H4 (cell line): ENCODE measurements around the gene MAP10. TPM values are rescaled to one million over a fixed set of nuclear protein-coding genes. Genes with fewer than 3 reads are reported as not detected.

ENCODE experiments used
- DNase-seq: peaks from one replicate; pipeline ENCODE4 v3.0.0-alpha.2; 2015; ENCODE audit warnings: low spot score
- total RNA-seq: library from RNA; depleted of rRNA; stranded (reverse); fragments of >200 nt; shearing (Covaris generic); gene quantifications from 2 replicates; pipeline ENCODE4 v1.2.3, GENCODE V29; 2014

MAP10 gene
- total RNA-seq, 1 experiment from 2014 or later: 0.19 TPM

DNA sequence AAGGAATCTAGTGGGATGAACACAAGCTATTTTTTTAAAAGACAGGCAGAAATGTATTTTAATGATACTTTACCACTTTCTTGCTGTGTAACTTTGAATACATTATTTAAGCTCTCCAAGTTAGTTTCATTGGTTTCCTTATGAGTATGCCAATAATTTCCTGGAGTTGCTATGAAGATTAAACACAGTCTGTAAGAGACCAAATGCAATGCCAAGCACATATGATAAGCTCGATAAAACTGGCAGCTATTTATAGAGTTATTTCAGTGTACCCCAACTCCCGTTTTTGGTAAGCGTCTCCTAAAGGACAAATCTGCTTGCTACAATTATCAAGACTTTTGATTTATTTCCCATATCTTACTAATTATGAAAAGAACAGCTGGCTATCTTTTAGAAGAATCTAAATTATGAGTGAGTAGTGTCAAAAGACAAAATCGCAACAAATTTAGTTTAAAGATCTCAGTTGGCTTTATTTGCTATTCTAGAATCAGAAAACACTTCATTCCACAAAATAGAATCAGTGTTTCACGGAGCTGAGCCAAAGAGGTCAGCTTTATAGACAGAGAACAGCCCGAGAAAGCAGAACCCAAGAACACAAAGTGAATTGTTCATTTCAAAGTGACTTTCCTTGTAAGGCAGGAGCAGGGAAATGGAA lies 7.2 kb upstream of the MAP10 start:
- DNase-seq: no peak

DNA sequence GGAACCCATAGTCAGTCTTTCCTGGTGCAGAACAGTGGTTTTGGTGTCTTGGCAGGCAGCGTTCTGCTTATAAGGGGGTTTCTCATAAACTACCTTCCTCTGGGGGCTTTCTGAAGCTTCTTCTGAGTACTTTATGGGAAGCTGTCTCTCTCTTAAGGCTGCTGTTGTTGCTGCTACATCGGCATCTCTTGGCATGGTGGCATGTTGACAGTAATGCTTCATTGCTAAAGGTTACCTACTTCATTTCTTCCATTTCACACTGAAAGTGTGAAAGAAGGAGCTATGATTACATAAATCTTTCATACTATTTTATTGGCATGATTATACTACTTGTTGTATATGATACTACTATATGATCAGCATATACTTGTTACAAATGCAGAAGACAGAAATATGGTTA lies 6.3 kb upstream of the MAP10 start:
- no peak for DNase-seq

DNA sequence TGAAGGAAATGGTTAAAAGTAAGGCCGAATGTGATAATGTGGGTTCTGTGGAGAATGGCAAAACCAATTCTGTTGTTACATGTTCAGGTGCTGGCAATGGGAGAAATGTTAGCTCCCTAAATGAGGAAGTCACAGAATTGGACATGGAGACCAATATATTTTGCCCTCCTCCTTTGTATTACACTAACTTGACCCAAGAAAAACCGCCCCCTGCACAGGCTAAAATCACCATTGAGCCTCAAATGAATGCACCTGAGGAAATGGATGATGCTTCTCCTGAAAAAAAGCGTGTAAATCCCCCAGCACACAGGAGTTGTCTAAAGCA lies 932 bp downstream of the MAP10 start:
- no peak for DNase-seq

DNA sequence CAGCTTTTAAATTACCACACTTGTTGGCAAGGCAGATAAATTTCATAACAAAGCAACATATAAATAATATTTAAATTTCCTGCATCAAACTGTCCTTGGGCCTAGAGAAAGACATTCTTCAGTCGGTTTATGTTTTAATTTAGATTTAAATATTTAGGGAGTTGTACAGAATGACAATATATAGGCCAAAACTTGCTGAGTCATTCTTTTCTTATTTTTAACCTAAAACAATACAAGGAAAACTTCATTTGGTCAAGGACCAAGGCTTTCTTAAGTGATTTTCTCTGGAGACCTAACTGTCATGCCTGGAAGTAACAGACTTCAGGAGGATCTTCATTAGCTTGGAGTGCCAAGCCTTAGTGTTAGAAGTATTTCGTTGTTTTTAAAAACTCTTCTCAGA lies 5.6 kb downstream of the MAP10 start:
- no peak for DNase-seq

DNA sequence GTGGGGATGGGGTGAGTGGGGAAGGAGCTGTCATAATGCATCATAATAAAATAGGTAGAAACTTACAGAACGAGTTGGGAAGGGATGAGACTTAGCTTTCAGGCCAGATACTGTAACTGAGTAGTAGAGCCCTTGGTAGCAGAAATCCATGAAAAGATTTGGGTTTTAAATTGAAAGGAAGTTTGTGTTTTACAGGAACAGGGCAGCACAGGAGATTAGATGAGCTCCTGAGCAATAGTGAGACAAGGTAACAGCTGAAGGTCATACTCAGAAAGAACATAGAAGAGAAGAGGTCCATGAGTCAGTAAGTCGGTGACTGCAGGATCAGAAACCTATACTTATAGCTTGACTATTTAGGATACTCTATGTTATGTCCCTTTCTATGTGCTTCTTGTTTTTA lies 7.3 kb downstream of the MAP10 start:
- DNase-seq: no peak

DNA sequence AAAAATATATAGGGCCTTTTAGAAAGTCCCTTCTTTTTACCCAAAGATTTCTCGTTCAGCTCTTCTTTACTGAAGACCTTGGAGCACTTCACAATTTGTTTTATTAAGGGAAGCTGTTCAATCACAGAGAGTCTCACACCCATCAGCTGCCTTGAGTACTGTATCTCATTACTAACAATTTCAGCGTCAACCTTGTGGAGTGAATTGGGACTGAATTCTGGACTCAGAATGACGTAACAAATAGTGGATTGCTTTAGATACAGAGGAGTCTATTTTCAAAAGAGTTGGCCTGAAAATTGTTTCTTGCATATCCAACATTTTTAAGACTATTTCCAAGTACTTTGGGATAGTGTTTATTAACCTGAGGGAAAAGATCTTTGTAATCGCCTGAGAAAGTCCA lies 7.9 kb downstream of the MAP10 start:
- DNase-seq: no peak

DNA sequence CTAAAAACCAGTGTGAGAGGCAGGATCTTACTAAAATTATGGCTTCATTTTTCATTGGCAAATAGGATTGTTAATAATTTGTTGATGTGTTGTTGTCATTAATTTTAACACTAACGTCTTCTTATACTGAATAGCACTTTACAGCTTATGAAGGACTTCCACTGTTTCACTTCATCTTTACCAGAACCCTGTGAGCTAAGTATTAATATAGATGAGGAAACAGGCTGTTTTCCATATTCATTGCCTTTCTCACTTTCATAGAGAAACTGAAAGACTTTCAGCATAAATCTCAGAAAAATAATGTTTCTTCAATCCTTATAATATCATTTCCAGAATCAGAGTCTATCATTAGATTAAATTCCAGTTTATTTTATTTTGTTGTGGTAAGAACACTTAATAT lies 8.5 kb downstream of the MAP10 start:
- DNase-seq: no peak

DNA sequence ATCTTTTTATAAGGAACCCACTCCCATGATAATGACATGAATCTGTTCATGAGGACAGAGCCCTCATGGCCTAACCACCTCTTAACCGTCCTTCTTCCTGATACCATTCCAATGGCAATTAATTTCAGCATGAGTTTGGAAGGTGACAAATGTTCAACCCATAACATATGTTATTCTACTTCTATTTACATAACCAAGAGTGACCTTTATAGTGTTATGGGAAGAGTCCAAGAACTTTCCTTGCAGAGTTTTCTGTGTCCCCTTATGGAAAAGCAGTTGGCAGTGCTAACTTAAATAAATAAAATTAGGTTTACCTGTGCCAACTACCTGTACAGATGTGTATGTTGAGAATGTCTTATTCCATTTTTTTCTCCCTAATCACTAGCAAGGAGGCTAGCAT lies 11.1 kb downstream of the MAP10 start:
- no peak for DNase-seq

DNA sequence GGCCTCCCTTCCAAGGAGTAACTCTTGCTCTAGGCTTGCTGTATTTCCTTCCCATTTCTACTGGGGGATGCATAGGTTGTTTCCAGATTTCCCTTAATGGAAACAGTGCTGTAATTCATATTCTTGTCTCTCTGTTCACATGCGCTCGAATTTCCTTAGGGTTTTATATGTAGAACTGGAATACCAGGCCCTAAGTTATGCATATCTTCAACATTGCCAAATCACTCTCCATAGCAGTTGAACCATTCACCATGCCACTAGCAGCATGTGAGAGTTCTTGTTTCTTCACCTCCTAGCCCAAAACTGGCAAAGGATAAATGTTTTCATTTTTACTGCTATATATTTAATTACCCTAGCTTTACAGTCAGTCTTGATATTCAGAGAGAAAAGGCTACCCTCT lies 12.8 kb downstream of the MAP10 start:
- DNase-seq: no peak

DNA sequence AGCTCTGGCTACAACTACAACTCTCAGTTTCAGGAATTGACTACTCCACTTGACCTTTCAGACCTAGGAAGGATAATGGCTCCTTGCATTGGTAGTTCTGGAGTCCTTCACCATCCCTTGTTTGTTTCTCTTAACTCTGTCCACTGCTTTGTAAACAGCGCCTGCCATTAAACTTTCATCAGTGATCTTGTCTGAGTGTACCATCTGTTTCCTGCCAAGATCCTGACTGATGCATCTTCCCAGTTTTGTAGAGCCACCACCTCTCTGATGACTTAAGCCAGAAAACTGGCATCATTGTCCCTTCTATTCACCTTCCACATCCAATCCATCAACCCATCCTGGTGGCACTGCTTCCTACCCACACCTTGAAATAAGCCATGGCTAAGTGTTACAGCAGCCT lies 15.2 kb downstream of the MAP10 start:
- DNase-seq: no peak

DNA sequence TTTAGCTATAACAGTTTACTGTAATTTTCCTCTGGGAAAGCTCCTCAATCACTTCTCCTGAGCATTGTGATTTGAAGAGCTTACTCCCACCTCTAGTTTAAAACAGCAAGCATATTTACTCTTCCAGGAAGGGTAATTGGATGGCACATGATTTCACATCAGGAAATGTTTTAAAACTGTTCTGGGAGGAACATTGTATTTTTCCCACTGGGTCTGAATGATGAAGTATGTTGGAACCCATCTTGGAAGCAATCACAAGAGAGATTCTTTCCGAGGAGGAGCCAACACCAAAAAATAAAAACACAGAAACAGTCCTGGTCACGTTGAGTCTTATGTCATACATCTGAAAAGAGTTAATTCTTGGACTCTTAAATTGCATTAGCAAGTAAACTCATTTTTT lies 17.3 kb downstream of the MAP10 start:
- DNase-seq: no peak

DNA sequence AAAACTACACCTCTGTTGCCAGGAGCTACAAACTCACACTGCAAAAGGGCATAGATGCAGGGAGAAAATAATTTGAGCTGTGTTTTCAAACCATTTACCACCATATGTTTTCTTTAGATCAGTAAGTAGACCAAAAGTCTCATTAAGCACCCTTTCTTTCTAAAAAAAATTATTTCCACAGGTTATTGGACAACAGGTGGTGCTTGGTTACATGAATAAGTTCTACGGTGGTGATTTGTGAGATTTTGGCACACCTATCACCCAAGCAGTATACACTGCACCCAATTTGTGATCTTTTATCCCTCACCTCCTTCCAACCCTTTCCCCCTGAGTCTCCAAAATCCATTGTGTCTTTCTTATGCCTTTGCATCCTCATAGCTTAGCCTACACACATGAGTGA lies 21.1 kb downstream of the MAP10 start:
- DNase-seq: no peak

DNA sequence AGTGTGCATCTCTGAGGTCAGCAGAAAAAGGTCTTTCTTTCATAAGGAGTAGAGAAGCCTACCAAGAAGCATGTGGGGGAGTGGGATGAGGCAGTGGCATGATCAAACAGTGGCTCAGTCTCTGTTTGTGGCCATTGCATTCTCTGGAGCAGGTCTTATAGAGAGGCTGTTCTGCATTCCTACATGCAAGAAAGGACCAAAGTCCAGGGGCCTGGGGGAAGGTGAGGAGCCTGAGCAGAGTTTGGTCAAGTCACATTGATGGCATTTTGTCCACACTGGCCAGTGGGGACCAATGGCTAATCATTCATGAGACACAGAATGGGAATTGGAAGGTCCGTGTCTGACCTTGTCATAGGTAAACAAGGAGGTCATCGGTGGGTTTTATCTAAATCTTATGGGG lies 25.4 kb downstream of the MAP10 start:
- no peak for DNase-seq

DNA sequence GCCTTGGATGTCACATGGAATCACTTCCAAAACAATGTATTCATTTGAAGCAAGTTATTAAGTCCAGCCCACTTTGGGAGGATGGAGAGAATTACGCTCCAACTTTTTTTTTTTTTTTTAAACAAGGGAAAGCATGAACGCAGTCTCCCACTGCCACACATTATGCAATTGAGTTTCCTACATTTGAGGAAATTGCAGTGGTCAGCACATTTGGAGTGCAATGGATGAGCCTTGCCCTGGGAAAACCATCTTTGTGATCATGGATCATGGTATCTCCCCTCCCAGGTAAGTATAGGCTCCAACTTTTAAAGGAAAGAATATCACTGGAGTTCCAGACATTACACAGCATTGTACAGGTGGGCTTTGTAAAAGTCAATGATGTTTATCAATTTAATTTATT lies 26.7 kb downstream of the MAP10 start:
- DNase-seq: no peak

DNA sequence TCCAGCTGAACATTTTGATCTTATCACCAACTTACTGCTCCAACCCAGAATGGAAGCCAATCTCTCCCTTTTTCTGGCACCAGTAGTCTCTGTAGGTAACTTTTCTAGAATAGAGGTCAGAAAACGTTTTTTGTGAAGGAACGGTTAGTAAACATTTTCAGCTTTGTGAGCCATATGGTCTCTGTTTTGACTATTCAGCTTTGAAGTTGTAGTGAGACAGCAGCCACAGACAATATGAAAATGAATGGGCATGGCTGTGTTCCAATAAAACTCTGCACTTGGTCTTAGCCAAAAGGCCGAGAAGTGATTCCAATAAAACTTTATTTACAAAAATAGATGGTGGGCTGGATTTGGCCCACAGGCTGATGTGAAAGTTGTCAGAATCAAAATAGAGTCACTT lies 28.9 kb downstream of the MAP10 start:
- no peak for DNase-seq

DNA sequence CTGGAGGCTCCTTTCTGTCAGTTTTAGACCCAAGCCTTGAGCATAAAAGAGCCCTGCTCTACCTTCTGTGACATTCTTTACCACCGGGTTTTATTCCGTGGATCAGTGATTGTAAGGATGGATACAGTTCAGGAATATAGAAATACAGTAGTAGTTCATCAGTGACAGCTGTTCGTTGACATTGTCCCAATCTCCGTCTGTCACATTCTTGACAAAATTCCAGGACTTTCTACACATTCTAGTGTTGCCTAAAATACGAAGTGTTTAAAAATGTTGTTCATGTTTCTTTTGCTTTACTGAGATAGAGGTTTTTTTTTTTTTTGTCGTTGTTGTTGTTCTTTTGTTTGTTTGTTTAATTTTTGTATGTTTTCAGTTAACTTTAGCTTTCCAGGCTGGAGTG lies 29.9 kb downstream of the MAP10 start:
- DNase-seq: no peak

DNA sequence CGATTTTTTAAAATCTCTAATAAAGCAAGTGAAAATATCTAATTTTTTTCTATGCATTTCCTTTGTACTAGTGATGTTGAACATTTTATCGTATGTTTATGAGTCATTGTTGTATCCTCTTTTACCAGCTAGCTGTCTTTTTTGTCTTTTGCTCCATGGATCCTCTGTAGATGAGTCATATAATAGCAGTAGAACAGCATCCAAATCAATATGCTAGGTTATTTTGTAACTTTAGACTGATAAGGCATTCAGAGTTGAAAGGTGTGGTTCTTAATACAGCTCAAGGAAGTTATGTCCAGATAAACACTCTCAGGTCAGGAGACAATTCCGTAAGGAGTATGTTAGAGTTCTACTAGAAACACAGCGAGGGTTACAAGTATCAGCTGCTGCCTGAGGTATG lies 31.9 kb downstream of the MAP10 start:
- DNase-seq: no peak

DNA sequence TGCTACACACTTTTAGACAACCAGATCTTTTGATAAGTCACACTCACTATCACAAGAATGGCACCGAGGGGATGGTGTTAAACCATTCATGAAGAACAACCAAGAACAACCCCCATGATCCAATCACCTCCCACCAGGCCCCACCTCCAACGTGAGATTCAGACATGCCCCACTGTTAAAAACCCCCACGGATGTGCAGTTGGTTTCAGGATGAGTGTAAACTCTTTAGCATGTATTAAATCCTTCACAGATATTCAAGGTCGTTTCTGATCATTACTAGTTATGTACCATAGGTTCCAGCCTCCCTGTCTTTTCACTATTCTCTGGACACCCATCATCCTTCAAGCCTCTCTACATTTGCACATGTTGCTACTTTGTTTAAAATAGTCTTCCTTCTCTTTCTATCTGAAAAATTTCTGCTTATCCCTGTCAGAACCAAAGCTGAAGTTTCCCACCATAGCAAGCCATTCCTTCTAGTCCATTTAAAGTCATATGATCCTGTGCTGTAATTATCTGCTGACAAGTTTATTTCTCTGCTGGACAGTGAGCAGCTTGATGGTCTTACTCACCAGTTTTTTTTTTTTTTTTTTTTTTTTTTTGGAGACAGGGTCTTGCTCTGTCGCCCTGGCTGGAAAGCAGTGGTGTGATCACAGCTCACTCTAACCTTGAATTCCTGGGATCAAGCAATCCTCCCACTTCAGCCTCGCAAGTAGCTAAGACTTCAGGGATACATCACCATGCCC lies 36.8 kb downstream of the MAP10 start:
- no peak for DNase-seq

DNA sequence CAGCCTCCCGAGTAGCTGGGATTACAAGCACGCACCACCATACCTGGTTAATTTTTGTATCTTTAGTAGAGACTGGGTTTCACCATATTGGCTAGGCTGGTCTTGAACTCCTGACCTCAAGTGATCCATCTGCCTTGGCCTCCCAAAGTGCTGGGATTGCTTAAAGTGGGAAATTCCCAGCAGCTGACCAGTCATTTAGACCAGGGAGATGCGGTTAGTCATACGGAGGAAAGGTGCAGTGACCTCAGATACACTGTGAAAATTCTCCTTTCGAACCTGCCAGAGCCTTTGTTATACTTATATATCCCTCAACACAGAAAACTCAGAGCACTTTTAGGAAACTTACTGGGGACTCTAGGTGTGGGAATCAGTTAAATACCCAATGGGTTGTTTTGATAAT lies 39.6 kb downstream of the MAP10 start:
- no peak for DNase-seq

DNA sequence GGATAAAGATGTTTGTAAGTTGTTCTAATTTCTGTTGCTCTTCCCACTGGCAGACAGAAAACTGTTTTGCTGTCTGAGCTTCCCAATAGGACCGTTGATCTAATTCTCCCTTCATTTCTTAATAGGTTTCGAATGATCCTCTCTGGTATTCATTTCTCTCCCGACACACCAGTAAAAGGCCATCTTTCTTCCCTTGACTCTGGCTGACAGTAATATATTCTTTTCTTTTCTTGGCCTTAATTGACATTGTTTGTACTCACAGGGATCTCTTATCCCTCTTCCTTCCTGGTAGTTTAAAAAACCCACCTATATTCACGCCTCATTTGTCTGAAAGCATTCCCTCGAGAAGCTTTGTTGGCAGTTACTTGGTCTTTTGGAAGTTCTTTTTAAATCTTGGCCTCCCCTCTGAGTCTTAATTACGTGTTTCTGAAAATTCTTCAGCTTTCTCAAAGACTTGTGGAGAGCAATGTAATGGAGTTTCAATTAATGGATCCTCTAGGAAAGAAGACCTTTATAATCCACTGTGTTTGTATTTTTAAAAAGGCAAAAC lies 40.3 kb downstream of the MAP10 start:
- no peak for DNase-seq

DNA sequence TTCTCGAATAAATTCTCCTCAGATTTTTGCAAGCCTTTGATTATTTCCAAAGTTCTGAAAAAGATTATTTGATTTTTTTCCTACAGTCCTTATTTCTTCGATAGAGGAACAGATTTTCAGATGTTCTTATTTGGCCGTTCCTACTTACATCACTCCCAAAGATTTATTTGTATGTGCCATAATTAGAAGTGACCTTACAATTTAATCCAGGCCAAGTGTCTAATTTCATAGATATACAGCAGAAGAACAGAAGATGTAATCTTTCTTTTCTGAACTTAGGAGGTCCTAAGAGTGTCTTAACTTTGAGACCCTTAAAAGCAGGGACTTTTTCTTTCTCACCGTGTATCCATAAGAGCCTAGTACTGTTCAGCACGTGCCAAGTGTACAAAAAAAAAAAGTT lies 46.3 kb downstream of the MAP10 start:
- DNase-seq: no peak

DNA sequence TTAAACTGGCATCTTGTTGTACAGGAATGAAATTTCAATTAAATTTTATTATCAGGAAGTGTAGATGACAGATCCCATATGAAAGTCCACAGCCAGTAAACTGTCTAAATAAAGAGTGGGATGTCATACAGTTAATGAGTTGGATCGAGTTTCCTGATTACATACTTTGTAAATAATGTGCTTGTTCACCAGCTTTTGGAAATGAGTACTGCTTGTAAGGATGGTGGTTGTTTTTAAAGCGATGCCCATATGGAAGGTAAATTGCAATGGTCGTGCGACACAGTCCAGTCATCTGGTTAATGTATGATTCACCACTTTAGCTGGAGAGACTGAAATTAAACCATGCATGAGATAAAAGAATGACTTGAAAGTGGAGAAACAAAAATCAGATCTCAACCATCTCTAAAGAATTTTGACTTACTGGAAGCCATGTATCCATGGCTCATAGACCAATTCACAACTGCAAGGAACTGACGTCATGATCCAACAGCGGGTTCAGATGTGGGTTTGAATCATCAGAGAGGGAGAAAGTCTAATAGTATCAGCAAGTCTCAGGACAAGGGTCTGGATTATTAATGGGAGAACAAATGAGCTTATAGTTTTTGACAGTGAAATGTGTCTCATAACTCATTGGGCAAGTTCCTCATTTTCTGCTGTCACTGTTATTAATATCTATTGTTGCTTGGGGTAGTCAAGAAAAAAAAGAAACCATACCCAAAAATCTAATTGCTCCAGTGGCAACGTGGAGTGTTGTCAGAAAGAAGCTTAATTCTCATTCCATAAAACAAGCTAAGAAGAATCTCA lies 49.0 kb downstream of the MAP10 start:
- peak; percentile 79 for DNase-seq

DNA sequence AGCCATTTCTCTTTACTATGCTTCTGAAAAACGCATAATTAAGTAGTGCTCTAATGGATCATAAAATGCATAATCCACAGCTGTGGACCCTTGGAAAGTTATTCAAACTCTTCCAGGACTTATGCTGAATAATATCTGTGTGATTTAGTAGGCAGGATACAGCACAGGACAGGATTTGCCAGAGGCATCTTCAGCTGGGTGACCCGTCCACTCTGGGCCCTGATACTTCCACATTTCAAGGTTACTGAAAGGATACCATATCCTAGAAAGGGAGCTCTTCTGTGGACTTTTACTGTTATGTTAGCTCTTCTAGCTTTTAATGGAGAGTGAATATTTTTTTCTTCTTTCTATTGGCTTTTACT lies 49.6 kb downstream of the MAP10 start:
- DNase-seq: no peak
